ENCODE data around the gene MC1R. TPM values are rescaled to one million over a fixed set of nuclear protein-coding genes. Genes with fewer than 3 reads are reported as not detected.

Gene MC1R
- polyA plus RNA-seq, 2 of the 4 experiments (the other 2 are of a cell fraction): 7.4 to 8.0 TPM

DNA sequence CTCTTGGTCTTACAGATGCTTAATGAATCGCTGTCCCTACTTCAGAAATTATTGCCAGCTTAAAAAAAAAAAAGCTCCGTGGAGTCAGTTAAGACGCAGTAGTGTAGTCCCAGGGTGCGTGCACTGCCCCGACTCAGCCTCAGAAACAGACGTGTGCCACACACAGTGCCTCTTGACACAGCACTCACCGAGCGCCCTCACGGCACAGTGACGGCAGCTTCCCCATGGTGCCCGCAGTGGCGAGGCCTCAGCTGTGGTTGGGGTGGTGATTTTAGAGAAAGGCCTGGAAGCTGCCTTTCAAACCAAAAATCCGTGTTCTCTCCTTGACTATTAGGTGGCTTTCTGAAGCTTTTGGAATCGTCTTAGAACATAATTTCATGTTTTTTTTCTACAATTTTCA lies 31.4 kb upstream of the MC1R start:
- FAIRE-seq: no peak
- Histone ChIP-seq H3K4me2 (no peak overlapping the region), H3K4me3 (no peak overlapping the region), H3K9me3 (no peaks in the 10 kb centered on the region), H3K4me1 (no peaks in the 10 kb centered on the region), H3K27ac (no peak overlapping the region)
- CTCF ChIA-PET: interaction anchor here (1.2 to 3.3 kb wide), 2 partner anchors 11 to 23 kb away, joined by 3 to 20 read pairs; no protein-coding TSS in a partner anchor
- 95% methylated on average over 14 of the region's 14 CpGs for WGBS (ENCODE audit: missing lambda C conversion rate)
- DNase-seq (ENCODE audit: low read depth in 1 of 2, low spot score in 1 of 2): no peak
- POLR2A ChIA-PET: interaction anchor here (1.6 kb wide), 1 partner anchor 14 kb away, joined by 8 read pairs; the partner anchor contains the start of gene TCF25
- ATAC-seq: no peak
- no peak for TF ChIP-seq RARB (CRISPR knock-in tag; IDR thresholded peaks at IDR 0.05)
- TF ChIP-seq KDM5A (IDR thresholded peaks at IDR 0.05): no peak
- TF ChIP-seq NR3C1 (IDR thresholded peaks at IDR 0.05): no peak
- no peak for TF ChIP-seq GATA3 (IDR thresholded peaks at IDR 0.05; ENCODE audit: borderline replicate concordance)
- no peak for TF ChIP-seq CHD4 (IDR thresholded peaks at IDR 0.05; ENCODE audit: borderline replicate concordance)
- TF ChIP-seq TFCP2L1 (CRISPR knock-in tag; IDR thresholded peaks at IDR 0.05): no peak
- TF ChIP-seq HDAC2 (IDR thresholded peaks at IDR 0.05): no peak
- TF ChIP-seq MAZ (IDR thresholded peaks at IDR 0.05; ENCODE audit: borderline replicate concordance, low read depth, low read length): no peak
- no peak for TF ChIP-seq KDM1A (IDR thresholded peaks at IDR 0.05; ENCODE audit: low read depth)

DNA sequence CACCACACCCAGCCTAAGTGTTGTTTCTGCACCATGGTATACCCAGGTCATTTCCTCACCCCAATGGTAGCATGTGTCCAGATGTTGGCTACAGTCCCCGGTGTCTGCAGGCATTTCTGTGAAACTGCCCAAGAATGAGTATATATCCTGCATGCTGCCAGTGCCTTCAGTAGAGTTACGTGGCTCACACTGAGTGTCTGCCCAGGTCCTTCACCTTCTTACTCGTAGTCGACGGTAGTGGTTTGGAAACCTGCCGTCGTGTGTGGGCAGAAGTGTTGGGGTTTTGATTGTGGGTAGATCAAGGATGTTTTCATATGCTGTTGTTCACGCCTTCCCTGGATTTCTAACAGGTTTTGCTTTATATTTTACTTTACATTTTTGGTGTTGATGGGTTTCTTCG lies 28.5 kb upstream of the MC1R start:
- H3K27ac ChIP-seq: no peak overlapping the region
- whole genome bisulfite sequencing (ENCODE audit: missing lambda C conversion rate): 95% methylated on average over 9 of the region's 9 CpGs
- H3K4me2 ChIP-seq: no peak overlapping the region
- ATAC-seq (no peak), DNase-seq (ENCODE audit: low read depth in 1 of 2, low spot score in 1 of 2) (no peak), FAIRE-seq (no peak)
- H3K4me1 ChIP-seq: no peaks in the 10 kb centered on the region
- CTCF ChIA-PET: interaction anchor here (0.9 to 1.6 kb wide), 4 partner anchors 9 to 190 kb away, joined by 3 to 6 read pairs (median 4); no protein-coding TSS in a partner anchor
- TF ChIP-seq CBX8 (IDR thresholded peaks at IDR 0.05): no peak
- TF ChIP-seq POLR2A (IDR thresholded peaks at IDR 0.05; ENCODE audit: low read length): no peak
- TF ChIP-seq JUNB (IDR thresholded peaks at IDR 0.05): no peak
- no peak for TF ChIP-seq TFCP2L1 (CRISPR knock-in tag; IDR thresholded peaks at IDR 0.05)
- TF ChIP-seq NPAS2 (CRISPR knock-in tag; IDR thresholded peaks at IDR 0.05; ENCODE audit: borderline replicate concordance): no peak
- no peak for TF ChIP-seq CHD2 (IDR thresholded peaks at IDR 0.05; ENCODE audit: low read length, partially characterized antibody)
- no peak for TF ChIP-seq HOXA7 (CRISPR knock-in tag; IDR thresholded peaks at IDR 0.05)
- no peak for TF ChIP-seq GATA3 (IDR thresholded peaks at IDR 0.05; ENCODE audit: borderline replicate concordance)
- no peak for TF ChIP-seq RAD21 (conservative IDR thresholded peaks at IDR 0.05 in 1 of 2, IDR thresholded peaks at IDR 0.05 in 1 of 2)
- TF ChIP-seq, protein P1, sequence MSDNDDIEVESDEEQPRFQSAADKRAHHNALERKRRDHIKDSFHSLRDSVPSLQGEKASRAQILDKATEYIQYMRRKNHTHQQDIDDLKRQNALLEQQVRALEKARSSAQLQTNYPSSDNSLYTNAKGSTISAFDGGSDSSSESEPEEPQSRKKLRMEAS (IDR thresholded peaks at IDR 0.05): no peak
- no peaks in the 10 kb centered on the region for H3K9me3 ChIP-seq
- no peak overlapping the region for H3K4me3 ChIP-seq
- POLR2A ChIA-PET: no interaction called here

DNA sequence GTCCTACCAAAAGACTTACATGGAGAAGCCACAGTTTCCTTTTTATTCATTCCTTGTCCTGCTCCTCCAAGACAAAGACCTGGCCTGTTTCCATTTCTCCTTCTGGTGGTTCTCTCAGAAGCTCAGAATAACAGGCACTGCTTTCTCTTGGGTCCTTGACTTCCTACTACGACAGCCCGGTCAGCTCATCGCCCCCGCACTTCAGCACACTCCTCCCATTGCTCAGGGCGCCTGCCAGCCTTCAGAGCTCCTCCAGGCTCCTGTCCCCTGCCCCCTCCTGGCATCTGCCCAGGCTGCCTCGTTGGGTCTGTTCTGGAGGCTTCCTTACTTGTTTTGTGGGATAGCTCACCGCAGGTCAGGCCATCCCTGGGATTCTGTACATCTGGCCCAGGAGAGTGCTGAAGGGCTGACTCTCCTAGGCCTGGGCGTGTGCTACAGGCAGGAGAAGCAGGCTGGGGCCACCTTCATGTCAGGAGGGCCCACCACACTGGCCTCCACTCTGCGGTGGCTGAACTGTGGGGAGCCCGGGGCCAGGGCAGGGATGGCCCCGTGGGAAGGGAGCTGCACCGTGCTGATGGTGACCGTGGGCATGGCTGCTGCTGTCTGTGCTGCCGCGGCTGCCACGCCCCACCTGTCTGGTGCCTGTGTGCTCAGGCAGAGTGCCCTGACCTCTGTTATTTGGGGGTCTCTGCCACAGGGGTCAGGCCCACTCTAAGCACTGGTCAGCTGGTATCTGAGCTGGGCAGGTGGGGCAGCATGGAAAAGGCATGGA lies 27.6 kb upstream of the MC1R start:
- H3K9me3 ChIP-seq: no peaks in the 10 kb centered on the region
- 93% methylated on average over 14 of the region's 16 CpGs for WGBS (ENCODE audit: missing lambda C conversion rate)
- no peak overlapping the region for H3K4me3 ChIP-seq
- no peak overlapping the region for H3K4me2 ChIP-seq
- TF ChIP-seq, protein P2, sequence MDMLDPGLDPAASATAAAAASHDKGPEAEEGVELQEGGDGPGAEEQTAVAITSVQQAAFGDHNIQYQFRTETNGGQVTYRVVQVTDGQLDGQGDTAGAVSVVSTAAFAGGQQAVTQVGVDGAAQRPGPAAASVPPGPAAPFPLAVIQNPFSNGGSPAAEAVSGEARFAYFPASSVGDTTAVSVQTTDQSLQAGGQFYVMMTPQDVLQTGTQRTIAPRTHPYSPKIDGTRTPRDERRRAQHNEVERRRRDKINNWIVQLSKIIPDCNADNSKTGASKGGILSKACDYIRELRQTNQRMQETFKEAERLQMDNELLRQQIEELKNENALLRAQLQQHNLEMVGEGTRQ (IDR thresholded peaks at IDR 0.05): no peak
- TF ChIP-seq POLR2A (IDR thresholded peaks at IDR 0.05; ENCODE audit: low read length): no peak
- no peak for TF ChIP-seq CHD4 (IDR thresholded peaks at IDR 0.05; ENCODE audit: borderline replicate concordance)
- TF ChIP-seq MAFK (IDR thresholded peaks at IDR 0.05; ENCODE audit: partially characterized antibody): no peak
- TF ChIP-seq EHMT2 (IDR thresholded peaks at IDR 0.05; ENCODE audit: low read depth): no peak
- no peak for TF ChIP-seq HDAC2 (IDR thresholded peaks at IDR 0.05)
- TF ChIP-seq BHLHE40 (IDR thresholded peaks at IDR 0.05; ENCODE audit: low read depth, low read length): no peak
- TF ChIP-seq NPAS2 (CRISPR knock-in tag; IDR thresholded peaks at IDR 0.05; ENCODE audit: borderline replicate concordance): no peak
- TF ChIP-seq, protein P3, sequence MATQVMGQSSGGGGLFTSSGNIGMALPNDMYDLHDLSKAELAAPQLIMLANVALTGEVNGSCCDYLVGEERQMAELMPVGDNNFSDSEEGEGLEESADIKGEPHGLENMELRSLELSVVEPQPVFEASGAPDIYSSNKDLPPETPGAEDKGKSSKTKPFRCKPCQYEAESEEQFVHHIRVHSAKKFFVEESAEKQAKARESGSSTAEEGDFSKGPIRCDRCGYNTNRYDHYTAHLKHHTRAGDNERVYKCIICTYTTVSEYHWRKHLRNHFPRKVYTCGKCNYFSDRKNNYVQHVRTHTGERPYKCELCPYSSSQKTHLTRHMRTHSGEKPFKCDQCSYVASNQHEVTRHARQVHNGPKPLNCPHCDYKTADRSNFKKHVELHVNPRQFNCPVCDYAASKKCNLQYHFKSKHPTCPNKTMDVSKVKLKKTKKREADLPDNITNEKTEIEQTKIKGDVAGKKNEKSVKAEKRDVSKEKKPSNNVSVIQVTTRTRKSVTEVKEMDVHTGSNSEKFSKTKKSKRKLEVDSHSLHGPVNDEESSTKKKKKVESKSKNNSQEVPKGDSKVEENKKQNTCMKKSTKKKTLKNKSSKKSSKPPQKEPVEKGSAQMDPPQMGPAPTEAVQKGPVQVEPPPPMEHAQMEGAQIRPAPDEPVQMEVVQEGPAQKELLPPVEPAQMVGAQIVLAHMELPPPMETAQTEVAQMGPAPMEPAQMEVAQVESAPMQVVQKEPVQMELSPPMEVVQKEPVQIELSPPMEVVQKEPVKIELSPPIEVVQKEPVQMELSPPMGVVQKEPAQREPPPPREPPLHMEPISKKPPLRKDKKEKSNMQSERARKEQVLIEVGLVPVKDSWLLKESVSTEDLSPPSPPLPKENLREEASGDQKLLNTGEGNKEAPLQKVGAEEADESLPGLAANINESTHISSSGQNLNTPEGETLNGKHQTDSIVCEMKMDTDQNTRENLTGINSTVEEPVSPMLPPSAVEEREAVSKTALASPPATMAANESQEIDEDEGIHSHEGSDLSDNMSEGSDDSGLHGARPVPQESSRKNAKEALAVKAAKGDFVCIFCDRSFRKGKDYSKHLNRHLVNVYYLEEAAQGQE (IDR thresholded peaks at IDR 0.05): no peak
- TF ChIP-seq CBX8 (IDR thresholded peaks at IDR 0.05): no peak
- no peak for TF ChIP-seq NFE2L2 (conservative IDR thresholded peaks at IDR 0.05; ENCODE audit: low read length)
- TF ChIP-seq, protein P4, sequence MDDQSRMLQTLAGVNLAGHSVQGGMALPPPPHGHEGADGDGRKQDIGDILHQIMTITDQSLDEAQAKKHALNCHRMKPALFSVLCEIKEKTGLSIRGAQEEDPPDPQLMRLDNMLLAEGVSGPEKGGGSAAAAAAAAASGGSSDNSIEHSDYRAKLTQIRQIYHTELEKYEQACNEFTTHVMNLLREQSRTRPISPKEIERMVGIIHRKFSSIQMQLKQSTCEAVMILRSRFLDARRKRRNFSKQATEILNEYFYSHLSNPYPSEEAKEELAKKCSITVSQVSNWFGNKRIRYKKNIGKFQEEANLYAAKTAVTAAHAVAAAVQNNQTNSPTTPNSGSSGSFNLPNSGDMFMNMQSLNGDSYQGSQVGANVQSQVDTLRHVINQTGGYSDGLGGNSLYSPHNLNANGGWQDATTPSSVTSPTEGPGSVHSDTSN (IDR thresholded peaks at IDR 0.05): no peak
- TF ChIP-seq KDM5A (IDR thresholded peaks at IDR 0.05): no peak
- TF ChIP-seq, protein P5, sequence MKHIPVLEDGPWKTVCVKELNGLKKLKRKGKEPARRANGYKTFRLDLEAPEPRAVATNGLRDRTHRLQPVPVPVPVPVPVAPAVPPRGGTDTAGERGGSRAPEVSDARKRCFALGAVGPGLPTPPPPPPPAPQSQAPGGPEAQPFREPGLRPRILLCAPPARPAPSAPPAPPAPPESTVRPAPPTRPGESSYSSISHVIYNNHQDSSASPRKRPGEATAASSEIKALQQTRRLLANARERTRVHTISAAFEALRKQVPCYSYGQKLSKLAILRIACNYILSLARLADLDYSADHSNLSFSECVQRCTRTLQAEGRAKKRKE (CRISPR knock-in tag; IDR thresholded peaks at IDR 0.05; ENCODE audit: low read depth): no peak
- TF ChIP-seq RCOR1 (IDR thresholded peaks at IDR 0.05; ENCODE audit: low read depth, low read length): no peak
- TF ChIP-seq SMC3 (IDR thresholded peaks at IDR 0.05): no peak
- TF ChIP-seq ZFP36 (IDR thresholded peaks at IDR 0.05; ENCODE audit: borderline replicate concordance, partially characterized antibody): no peak
- ChIA-PET POLR2A (no interaction called here), CTCF (interaction anchor here (0.8 to 1.6 kb wide), 5 partner anchors 10 to 191 kb away, joined by 3 to 6 read pairs (median 4); partner anchors contain the start of gene DEF8)
- no peak for FAIRE-seq
- ATAC-seq: no peak
- H3K27ac ChIP-seq: no peak overlapping the region
- H3K4me1 ChIP-seq: no peaks in the 10 kb centered on the region
- DNase-seq (ENCODE audit: low read depth in 1 of 2, low spot score in 1 of 2): no peak

Data from A549 (cell line).